Stomach smooth muscle (tissue), 2 donors: ENCODE data around the gene RUNX1.

ENCODE experiments used
- H3K27ac ChIP-seq: one replicate; pipeline ENCODE4 v1.7.0; 2013; ENCODE audit warnings: mild to moderate bottlenecking, low read length, inconsistent platforms
- H3K27me3 ChIP-seq, 2 donors: one replicate each; pipeline ENCODE4 v1.7.0; 2013; ENCODE audit warnings: low read length in 2 of 2; ENCODE audit not compliant: insufficient read depth in 2 of 2, control insufficient read depth in 1 of 2
- H3K36me3 ChIP-seq, 2 donors: one replicate each; pipeline ENCODE4 v1.7.0; 2013; ENCODE audit warnings: low read length in 2 of 2; ENCODE audit not compliant: control insufficient read depth in 2 of 2, insufficient read depth in 2 of 2
- H3K4me1 ChIP-seq: one replicate; pipeline ENCODE4 v1.7.0; 2013; ENCODE audit warnings: low read length; ENCODE audit not compliant: control insufficient read depth, insufficient read depth
- H3K4me3 ChIP-seq, 2 donors: one replicate each; pipeline ENCODE4 v1.7.0; 2013; ENCODE audit warnings: low read length in 2 of 2
- H3K9ac ChIP-seq, 2 donors: one replicate each; pipeline ENCODE4 v1.7.0; 2013; ENCODE audit warnings: low read length in 2 of 2, mild to moderate bottlenecking in 1 of 2
- H3K9me3 ChIP-seq, 2 donors: one replicate each; pipeline ENCODE4 v1.7.0; 2013; ENCODE audit warnings: low read length in 2 of 2; ENCODE audit not compliant: control insufficient read depth in 2 of 2
- donor health status: healthy.
- donor health status: Pancreatic carcinoma.

RUNX1 gene

DNA sequence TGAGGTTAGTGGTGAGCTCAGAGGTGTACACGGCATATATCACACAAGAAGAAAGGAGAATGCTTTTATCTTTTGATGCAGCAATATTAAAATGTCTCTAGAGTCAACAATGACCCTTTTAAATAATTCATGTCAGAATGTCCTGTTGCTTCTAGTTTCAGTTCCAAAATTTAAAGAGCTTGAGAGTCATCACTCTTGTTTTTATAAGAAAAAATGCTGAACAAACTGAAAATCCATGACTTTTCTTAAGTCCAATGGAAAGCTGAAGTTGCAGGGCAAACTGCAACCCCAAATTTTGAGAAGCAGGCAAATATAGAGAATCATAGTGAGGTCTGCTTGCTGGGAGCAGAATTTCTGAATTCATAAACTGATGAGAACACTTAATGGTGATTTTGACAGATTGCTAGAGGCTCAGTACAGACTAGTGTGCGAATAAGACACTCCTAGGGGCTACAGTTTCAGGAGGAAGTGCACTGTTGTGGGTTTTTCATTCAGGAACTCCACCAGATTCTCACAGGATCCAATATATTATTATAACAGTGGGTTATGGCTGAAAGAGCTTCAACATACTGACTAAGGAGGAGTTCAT is 245.2 kb downstream of the RUNX1 start:
- Histone ChIP-seq H3K36me3 (no peaks in the 10 kb centered on the region), H3K27ac (no peak overlapping the region), H3K9ac (no peak overlapping the region), H3K4me1 (no peaks in the 10 kb centered on the region), H3K4me3 (no peak overlapping the region), H3K27me3 (no peaks in the 10 kb centered on the region), H3K9me3 (peaks cover 0 to 9% of the 10 kb centered on the region in 2 donors)

GRCh38 chr21:34802180-34802899 is 246.8 kb downstream of the RUNX1 start:
- H3K4me3 ChIP-seq = no peak overlapping the region
- no peaks in the 10 kb centered on the region for H3K27me3 ChIP-seq
- peaks cover 0 to 4% of the 10 kb centered on the region in 2 donors for H3K9me3 ChIP-seq
- H3K4me1 ChIP-seq = no peaks in the 10 kb centered on the region
- H3K9ac ChIP-seq = no peak overlapping the region
- H3K27ac ChIP-seq = no peak overlapping the region
- H3K36me3 ChIP-seq = no peaks in the 10 kb centered on the region

DNA sequence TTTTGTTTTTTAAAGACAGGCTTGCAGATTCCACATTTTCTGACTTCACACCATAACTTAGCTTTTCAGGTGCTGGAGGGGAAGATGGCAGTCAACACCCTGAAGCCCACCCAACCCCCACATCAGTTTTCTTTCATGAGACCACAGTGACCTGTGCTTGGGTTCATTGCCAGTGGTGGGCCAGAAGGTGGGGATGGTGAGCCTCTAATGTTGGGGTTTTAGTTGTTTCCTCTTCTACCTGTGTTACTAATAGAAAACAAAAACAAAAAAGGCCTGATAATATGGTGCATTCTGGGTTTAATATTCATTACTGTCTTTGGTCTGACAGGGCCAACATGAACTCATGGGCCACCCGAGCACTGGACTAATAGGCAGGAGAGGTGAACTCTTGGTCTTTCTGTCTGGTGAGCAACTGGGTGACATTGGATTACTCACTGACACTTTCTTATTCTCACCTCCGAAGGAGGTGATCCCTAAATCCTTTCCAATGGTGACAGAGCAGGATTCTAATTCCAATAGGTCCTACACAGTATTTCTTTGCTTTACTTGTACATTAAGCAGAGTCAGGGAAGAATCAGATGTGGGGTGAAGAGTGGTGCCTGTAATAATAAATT is 247.5 kb downstream of the RUNX1 start:
- H3K9ac ChIP-seq = no peak overlapping the region
- H3K4me1 ChIP-seq = no peaks in the 10 kb centered on the region
- H3K4me3 ChIP-seq = no peak overlapping the region
- no peaks in the 10 kb centered on the region for H3K36me3 ChIP-seq
- H3K27me3 ChIP-seq = no peaks in the 10 kb centered on the region
- no peak overlapping the region for H3K27ac ChIP-seq
- H3K9me3 ChIP-seq = no peaks in the 10 kb centered on the region

DNA sequence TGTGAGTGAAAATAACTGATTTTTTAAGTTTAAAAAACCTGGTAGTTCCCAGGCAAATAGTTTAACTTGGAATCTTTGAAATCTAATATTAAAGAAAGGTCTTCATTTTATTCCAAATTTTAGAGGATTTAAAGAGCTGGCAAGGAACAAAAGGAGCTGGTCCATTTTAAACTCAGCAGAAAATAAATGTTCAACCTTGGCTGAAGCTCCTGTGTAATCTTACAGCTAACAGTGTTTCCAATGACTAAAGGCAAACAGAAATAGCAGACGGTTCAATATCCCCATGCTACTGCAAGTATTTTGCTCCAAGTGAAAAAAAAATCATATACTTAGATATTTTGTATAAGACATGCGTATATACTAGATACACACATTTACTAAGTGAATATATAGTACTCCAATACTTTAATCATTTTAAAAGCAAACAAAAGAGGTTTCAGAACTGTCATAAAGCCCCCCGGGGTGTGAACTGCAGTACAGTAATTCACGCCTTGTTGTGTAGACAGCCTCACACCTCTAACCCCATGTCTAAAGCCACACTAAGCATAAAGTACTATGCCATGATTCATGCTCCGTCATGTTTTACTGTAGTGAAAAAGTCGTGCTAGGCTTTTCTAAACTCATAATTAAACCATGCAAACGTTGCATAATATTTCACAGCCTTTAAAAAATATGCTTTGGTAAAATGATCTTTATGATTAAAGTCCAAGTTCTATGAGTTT is 248.1 kb downstream of the RUNX1 start:
- Histone ChIP-seq H3K27me3 (no peaks in the 10 kb centered on the region), H3K4me1 (peaks cover 4% of the 10 kb centered on the region), H3K27ac (no peak overlapping the region), H3K9ac (no peak overlapping the region), H3K9me3 (no peaks in the 10 kb centered on the region), H3K4me3 (no peak overlapping the region), H3K36me3 (no peaks in the 10 kb centered on the region)

GRCh38 chr21:34799092-34799491 is 250.0 kb downstream of the RUNX1 start:
- no peaks in the 10 kb centered on the region for H3K36me3 ChIP-seq
- H3K27ac ChIP-seq = no peak overlapping the region

GRCh38 chr21:34797921-34798535 is 251.1 kb downstream of the RUNX1 start:
- no peaks in the 10 kb centered on the region for H3K9me3 ChIP-seq
- H3K9ac ChIP-seq = no peak overlapping the region
- no peak overlapping the region for H3K27ac ChIP-seq
- H3K36me3 ChIP-seq = no peaks in the 10 kb centered on the region
- no peaks in the 10 kb centered on the region for H3K27me3 ChIP-seq
- H3K4me1 ChIP-seq = peaks cover 15% of the 10 kb centered on the region
- no peak overlapping the region for H3K4me3 ChIP-seq

More at GRCh38 chr21:34799092-34799491, 250.0 kb downstream of the RUNX1 start:
- Histone ChIP-seq H3K4me3 (no peak overlapping the region), H3K27me3 (no peaks in the 10 kb centered on the region), H3K4me1 (peaks cover 15% of the 10 kb centered on the region), H3K9ac (no peak overlapping the region), H3K9me3 (no peaks in the 10 kb centered on the region)

GRCh38 chr21:34797201-34797525 is 251.9 kb downstream of the RUNX1 start:
- Histone ChIP-seq H3K27ac (no peak overlapping the region), H3K27me3 (no peaks in the 10 kb centered on the region), H3K4me1 (peaks cover 15% of the 10 kb centered on the region), H3K9ac (no peak overlapping the region), H3K4me3 (no peak overlapping the region), H3K36me3 (no peaks in the 10 kb centered on the region), H3K9me3 (no peaks in the 10 kb centered on the region)

DNA sequence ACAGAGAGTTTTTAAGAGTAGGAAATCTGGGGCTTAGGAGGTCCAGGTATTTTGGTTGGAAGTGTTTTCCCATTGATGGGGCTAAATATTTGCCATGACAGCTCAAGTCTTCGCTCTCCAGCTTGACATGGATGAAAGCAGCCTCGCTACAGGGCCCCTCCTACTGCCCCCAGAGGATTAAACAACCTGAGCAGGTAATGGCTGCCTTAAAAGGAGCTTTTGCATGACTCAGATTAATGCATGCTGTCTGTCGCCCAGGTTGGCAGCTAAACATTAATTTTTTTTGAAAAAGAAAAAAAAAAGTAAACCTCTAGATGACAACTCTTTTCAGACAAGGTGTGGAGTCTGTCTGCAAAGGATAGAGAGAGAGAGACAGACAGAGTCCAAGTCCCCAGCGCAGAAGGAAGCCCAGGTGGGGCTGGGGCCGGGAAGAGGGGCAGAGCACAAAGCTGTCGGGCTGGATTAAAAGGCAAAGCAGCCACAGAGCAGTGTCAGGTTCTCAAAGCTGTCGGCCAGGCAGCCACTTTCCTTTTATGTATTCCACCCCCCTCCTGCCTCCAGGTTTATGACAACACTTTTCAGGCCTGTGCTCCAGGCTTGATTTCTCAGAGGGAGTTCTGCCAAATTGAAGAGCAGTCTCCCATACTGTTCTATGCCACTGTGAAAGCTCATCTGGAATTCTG is 252.4 kb downstream of the RUNX1 start:
- no peaks in the 10 kb centered on the region for H3K27me3 ChIP-seq
- H3K36me3 ChIP-seq = no peaks in the 10 kb centered on the region
- no peak overlapping the region for H3K4me3 ChIP-seq
- no peak overlapping the region for H3K9ac ChIP-seq
- H3K27ac ChIP-seq = no peak overlapping the region
- peaks cover 15% of the 10 kb centered on the region for H3K4me1 ChIP-seq
- H3K9me3 ChIP-seq = no peaks in the 10 kb centered on the region

DNA sequence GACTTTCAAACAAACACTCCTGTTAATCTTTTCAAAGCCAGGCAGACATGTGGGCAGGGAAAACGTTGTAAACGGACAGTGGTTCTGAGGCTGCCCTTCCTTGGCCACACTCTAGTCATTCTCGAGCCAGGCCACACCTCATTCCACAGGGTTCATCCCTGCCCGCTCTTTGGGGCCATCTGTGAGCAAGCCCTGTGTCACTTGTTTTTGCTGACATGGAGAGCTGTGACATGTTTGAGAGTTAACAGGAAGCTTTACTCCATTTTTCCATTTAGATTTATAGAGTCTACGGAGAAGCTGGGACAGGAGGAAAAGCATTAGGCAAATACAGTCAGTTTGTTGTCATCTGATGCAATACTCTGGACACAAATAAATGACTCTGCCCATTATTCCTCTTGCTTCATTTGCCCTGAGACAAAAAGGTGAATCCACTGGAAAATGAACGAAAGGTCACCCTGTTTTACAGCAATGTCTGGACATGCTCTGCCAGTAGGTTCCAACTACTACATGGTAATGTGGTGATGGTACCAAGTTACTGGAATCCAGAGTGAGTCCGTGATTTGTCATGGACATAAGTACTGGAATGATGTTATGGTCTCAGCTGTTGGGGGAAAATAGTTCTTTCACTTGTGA is 253.4 kb downstream of the RUNX1 start:
- Histone ChIP-seq H3K27me3 (no peaks in the 10 kb centered on the region), H3K4me3 (no peak overlapping the region), H3K9me3 (no peaks in the 10 kb centered on the region), H3K4me1 (peaks cover 15% of the 10 kb centered on the region), H3K36me3 (no peaks in the 10 kb centered on the region), H3K9ac (no peak overlapping the region), H3K27ac (no peak overlapping the region)

- Histone ChIP-seq H3K27ac (no peak overlapping the region), H3K4me3 (no peak overlapping the region), H3K4me1 (peaks cover 15% of the 10 kb centered on the region), H3K9ac (peak overlapping the region in 1 of 2 donors; percentile 18), H3K36me3 (no peaks in the 10 kb centered on the region), H3K27me3 (no peaks in the 10 kb centered on the region), H3K9me3 (no peaks in the 10 kb centered on the region)
Observed at GRCh38 chr21:34795175-34795547, 253.9 kb downstream of the RUNX1 start.
